C4-2B (cell line): Measurements from ENCODE around the gene ACOX2.

Experiments used
- H3K27ac ChIP-seq: fragments of 450-650 bp; 2 replicates; pipeline ENCODE4 v1.5.1; 2017
- CTCF ChIP-seq: fragments of 450-650 bp; conservative IDR thresholded peaks from 2 replicates; pipeline ENCODE4 v1.5.1; 2017; ENCODE audit warnings: mild to moderate bottlenecking
- ZFX ChIP-seq: fragments of 450-650 bp; IDR thresholded peaks from 2 replicates; pipeline ENCODE4 v1.6.1; 2017

Gene ACOX2

GRCh38 chr3:58466899-58467563 lies 70.0 kb downstream of the ACOX2 start:
- H3K27ac ChIP-seq = no peak overlapping the region
- TF ChIP-seq ZFX = no peak
- no peak for TF ChIP-seq CTCF

GRCh38 chr3:58464866-58465265 lies 72.1 kb downstream of the ACOX2 start:
- H3K27ac ChIP-seq = no peak overlapping the region
- no peak for TF ChIP-seq ZFX
- TF ChIP-seq CTCF = no peak

- no peak overlapping the region for H3K27ac ChIP-seq
- no peak for TF ChIP-seq ZFX
- peak; percentile 56 for TF ChIP-seq CTCF
Measured at GRCh38 chr3:58463942-58464271, 73.1 kb downstream of the ACOX2 start.

GRCh38 chr3:58463181-58463941 lies 73.6 kb downstream of the ACOX2 start:
- TF ChIP-seq ZFX = no peak
- peak; percentile 92 for TF ChIP-seq CTCF
- no peak overlapping the region for H3K27ac ChIP-seq

- H3K27ac ChIP-seq = no peak overlapping the region
- TF ChIP-seq CTCF = no peak
- no peak for TF ChIP-seq ZFX
Measured at GRCh38 chr3:58462829-58463180, 74.2 kb downstream of the ACOX2 start.

GRCh38 chr3:58459160-58459559 lies 77.8 kb downstream of the ACOX2 start:
- TF ChIP-seq ZFX = no peak
- no peak for TF ChIP-seq CTCF
- no peak overlapping the region for H3K27ac ChIP-seq
